Measurements from ENCODE around the gene TRAF2.
"Not testable (repeated sequence)": the region's sequence is repeated elsewhere in the genome, so short reads cannot be mapped to it uniquely, and the experiment has no call there.

- not testable (repeated sequence) for TF ChIP-seq CTCF, POLR2A (IDR thresholded peaks at IDR 0.05)
These were observed 43.0 kb upstream of the TRAF2 start for GRCh38 chr9:136843159-136843800.
